GM19452 (cell line): ENCODE results near the gene KLHL11.
"Not testable (repeated sequence)": the region's sequence is repeated elsewhere in the genome, so short reads cannot be mapped to it uniquely, and the experiment has no call there.

Source experiments
- ATAC-seq: cut with Tn5 transposase; IDR thresholded peaks from one replicate; pipeline ENCODE4 v1.9.1; 2021; ENCODE audit not compliant: unreplicated experiment

Gene KLHL11

DNA sequence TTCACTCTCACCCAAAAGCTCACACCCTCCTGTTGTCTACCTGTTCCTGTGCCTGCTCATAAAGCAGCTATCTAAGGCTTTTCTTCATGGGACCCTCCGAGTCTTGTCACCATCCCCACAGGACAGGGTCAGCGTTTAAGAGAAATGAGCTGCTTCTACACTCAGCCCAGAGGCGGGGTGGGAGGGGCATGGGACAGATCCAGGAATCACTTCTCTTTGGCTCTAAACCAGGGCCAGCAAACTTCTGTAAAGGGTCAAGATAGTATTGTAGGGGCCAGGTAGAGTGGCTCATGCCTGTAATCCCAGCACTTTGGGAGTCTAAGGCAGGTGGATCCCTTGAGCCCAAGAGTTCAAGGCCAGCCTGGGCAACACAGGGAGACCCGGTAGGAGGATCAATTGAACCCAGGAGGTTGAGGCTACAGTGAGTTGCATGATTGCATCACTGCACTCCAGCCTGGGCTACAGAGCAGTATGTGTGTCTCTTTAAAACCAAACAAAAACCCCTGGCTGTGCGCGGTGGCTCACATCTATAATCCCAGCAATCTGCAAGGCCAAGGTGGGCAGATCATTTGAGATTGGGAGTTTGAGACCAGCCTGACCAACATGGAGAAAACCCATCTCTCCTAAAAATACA is 23.2 kb upstream of the KLHL11 start:
- no peak for ATAC-seq

GRCh38 chr17:41885733-41886132 is 20.5 kb upstream of the KLHL11 start:
- ATAC-seq, result no peak

GRCh38 chr17:41882756-41883155 is 17.5 kb upstream of the KLHL11 start:
- ATAC-seq, result no peak

DNA sequence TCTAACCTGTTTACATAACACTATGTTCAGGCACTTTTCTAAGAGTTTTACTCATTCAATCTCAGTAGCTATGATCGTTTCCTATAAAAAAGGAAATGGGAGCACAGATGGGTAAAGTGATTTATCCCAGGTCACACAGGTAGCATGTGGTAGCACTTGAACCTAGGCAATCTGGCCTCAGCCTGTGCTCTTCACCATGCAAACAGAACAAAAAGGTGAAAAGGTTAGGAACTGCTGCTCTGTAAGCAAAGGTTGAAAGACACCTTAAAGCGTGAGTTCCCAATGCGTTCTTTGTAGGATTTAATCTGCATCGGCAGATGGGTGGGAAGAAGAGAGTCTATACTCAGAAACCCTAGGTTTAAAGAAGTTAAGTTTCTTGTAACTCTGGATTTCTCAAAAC is 14.9 kb upstream of the KLHL11 start:
- ATAC-seq, result no peak

- not testable (repeated sequence) for ATAC-seq
Observed at GRCh38 chr17:41874293-41874670, 9.1 kb upstream of the KLHL11 start.

- no peak for ATAC-seq
Observed at GRCh38 chr17:41873559-41874292, 8.5 kb upstream of the KLHL11 start.

DNA sequence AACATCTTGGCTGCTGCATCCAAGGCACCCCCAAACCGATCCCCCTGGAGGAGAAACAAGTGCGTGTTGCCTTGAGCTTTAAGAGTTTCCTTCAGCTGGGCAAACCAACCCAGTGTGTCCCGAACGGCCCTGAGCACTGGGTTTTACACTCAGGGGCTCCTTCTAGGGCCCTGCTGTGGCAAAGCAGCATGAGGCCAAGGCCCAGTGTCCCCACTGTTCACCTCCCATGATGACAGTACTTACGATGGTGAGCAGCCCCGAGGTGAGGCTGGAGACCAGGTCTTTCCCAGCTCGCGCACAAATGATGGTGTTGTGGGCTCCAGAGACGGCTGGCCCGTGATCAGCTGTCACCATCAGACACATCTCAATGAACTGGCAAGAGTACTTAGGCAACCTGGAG is 6.6 kb upstream of the KLHL11 start:
- ATAC-seq, result no peak

DNA sequence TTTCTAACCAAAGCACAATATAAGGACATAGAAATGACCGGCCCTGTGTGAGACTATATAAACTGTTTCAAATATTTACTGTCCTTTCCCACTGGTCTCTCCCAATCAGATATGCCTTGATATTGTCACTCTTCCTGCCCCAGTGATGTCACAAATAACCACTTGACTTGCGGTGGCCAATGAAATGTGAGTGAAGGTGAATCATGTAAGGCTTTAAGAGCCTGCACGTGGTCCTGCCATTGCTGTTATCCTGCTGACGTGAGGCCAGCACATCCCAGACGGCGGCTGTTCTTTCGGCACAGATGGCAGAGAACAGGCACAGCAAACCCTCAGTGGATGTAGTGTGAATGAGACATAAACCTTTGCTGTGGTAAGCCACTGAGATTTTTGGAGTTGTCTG is 5.4 kb upstream of the KLHL11 start:
- no peak for ATAC-seq

DNA sequence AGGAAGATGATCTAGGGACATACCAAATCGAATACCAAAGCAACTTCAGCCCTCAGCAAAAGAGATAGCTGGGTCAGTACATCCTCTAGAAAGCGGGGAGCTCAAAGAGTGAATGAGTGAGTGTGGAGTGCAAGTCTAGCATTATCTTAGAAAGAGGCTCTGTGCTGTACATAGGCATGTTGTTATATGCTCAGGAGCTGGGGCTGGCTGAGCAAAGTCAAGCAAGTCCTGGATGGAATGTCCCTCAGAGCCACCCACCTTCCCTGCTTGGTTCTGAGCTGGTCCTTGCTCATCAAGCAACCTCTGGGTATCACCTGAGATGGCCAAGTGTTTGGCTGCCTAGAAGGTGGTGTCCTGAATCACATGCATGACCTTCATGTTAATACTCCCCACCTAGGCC is 4.9 kb upstream of the KLHL11 start:
- no peak for ATAC-seq

- ATAC-seq, result no peak
Observed at GRCh38 chr17:41869426-41869825, 4.2 kb upstream of the KLHL11 start.

- ATAC-seq, result no peak
Observed at GRCh38 chr17:41868568-41868967, 3.3 kb upstream of the KLHL11 start.

DNA sequence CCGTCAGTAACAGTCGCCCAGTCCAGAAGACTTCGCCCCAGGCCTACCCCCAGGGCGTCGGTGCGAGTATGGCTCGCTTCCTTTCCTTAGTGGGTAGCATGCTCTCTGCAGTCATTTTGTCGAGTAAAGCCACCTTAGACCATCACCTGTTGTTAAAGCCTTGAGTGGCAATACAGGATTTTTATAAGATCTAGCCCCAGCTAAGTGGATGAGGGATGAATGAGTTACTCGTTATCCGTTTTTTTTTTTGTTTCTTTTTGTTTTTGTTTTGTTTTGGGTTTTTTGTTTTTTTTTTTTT is 322 bp upstream of the KLHL11 start:
- ATAC-seq, result no peak

DNA sequence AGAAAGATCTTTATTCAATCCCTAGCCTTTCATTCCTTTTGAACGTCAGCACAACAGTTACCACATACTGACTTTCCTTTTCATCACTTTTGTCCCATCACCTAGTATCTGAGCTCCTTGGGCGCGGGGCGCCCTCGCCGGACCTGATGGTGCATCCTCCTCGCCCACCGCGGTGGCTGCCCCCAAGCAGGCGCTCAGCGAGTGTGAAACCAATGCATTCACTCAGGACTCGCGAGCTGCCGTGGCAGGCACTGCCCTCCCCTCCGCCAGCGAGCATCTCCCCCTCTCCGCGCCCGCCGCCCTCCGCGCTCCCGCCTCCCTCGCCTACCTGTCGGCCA is 756 bp downstream of the KLHL11 start:
- ATAC-seq, result no peak

DNA sequence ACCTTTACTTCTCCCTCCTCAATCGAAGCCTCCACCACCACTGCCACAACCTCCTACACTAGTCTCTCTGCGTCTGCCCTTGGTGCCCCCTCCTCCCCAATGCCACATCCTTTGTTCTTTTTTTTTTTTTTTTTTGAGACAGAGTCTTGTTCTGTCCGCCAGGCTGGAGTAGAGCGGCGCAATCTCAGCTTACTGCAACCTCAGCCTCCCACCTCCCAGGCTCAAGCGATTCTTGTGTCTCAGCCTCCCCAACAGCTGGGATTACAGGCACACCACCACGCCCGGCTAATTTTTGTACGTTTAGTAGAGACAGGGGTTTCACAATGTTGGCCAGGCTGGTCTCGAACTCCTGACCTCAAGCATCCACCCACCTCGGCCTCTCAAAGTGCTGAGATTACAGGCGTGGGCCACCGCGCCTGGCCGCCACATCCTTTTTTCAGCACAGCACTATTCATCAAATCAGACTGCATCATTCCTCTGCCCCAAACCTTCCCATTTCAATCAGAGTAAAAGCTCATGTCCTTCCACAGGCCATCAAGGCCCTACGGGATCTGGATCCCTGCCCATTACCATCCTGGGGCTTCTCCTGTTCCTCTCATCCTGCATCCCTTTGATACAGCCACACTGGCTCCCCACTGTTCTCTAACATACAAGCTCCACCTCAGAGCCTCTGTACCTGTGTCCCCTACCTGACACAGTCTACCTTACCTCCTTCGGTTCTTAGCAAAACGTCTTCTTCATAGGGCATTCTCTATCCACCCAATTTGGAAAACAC is 2.0 kb downstream of the KLHL11 start:
- ATAC-seq, result no peak

DNA sequence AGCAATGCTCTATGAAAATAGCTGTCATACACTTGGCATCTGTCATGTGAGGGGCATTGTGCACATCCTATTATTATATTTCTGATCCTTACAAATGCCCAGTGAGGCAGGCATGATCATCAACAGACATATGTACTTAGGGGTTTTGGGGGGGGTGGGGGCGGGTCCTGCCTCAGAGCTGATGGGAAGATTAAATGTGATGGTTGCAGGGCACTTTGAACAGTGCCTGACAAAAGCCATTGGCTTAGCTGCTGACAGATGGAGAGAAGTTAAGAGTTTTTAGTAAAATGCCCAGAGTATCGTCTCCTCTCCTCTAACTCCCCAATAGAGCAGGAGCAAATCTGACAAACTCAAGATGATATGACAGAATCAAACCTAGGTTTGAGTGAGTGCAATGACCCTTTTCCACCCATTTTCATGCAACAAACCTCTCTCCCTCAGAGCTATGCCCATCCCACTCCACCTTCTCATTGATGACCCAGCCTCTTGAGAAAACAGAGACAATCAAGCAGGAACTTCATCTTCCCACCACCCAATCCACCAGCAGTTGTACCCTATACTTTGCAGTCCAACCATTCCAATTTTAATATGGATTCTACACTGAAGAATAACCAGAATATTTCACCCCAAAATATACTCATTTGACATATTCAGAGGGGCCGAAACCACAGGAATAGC is 4.8 kb downstream of the KLHL11 start:
- no peak for ATAC-seq

- not testable (repeated sequence) for ATAC-seq
Observed at GRCh38 chr17:41851382-41851781, 13.8 kb downstream of the KLHL11 start.

DNA sequence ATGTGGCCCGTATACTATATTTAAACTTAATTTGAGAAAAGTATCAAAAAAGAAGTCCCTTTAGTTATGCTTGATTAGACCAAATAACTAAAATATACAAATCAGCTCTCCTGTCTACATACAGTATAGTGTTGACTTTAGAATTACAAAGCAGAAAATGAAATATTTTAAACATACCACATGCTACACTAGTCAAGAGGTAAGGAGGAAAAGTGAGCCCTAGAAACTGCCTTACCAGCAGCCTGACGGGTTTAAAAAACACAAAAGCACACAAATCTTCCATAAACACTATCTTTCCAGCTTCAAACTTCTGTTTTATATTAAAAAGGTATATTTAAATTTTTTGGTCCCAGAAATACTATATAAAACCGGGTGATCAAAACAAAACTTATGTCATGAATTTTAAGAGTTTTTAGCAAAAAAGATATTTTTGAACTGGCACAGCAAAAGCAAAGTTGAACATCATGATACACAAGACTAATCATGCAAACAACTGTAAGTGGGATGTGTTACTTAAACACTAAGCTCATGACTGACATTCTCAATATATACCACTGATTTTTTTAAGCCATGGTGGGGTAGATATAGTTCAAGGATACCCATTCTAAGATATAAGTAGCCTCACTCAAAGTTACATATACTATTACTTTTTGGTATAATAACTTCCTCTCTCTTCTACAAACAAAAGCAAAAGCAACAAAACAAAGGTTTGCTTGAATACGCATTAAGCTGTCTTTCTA is 15.8 kb downstream of the KLHL11 start:
- ATAC-seq, result no peak

DNA sequence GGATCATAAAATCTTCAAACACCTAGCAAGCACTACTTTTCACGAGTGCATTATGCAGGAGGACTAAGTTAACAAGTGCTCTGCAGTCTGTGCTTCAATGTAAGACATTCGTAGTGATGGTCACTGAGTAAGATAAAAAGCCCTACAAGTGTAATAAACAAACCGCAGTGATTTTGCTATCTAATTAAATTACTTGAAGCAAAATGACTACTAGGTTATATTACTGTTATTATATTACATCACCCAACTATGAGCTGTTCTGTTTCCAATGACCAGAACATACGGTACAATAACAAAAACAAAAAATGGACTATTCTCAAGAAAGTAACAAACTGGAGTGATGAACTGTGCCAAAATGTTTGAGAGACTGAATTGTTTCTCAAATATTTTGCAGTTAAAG is 16.4 kb downstream of the KLHL11 start:
- no peak for ATAC-seq

- ATAC-seq, result no peak
Observed at GRCh38 chr17:41844971-41845370, 20.3 kb downstream of the KLHL11 start.

GRCh38 chr17:41840781-41841180 is 24.4 kb downstream of the KLHL11 start:
- ATAC-seq, result not testable (repeated sequence)

GRCh38 chr17:41839448-41839847 is 25.8 kb downstream of the KLHL11 start:
- not testable (repeated sequence) for ATAC-seq
